ENCODE data around the gene KIF11.

The KIF11 gene

DNA sequence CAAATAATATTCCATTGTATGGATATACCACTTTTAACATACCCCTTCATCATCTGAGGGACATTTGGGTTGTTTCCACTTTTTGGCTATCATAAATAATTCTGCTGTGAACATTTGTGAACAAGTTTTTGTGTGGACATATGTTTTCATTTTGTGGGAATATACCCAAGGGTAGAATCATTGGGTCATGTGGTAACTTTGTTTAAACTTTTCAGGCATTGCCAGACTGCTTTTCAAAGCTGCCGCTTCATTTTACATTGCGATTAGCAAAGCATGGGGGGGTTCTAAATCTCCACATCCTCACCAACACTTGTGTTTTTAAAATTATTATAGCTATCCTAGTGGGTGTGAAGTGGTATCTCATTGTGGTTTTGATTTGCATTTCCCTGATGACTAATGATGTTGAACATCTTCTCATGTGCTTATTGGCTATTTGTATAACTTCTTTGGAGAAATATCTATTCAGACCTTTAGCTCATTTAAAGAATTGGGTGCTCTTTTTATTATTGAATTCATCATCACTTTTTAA lies 88.4 kb downstream of the KIF11 start:
- no peak for FAIRE-seq

DNA sequence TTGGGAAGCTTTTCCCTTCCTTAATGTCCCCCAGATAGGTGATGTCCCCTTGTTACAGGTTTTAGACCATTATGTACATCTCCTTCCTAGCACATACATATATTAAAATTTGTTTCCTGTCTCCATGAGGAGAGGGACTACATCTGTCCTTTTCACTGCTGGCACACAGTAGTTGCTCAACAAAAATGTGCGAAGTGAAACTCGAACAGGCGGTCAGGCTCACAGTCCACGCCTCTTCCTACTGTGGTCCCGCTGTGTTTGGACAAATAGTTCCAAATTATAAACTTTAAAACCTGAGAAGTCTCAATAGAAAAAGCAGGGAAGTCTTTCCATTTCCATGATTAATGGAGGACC lies 95.6 kb downstream of the KIF11 start:
- no peak for TF ChIP-seq CTCF (IDR thresholded peaks at IDR 0.05; ENCODE audit: insufficient read depth, missing control alignments)
- no peak for FAIRE-seq

More for the DNA sequence above, 88.4 kb downstream of the KIF11 start:
- no peak for DNase-seq (ENCODE audit: insufficient read length, low spot score)
- TF ChIP-seq CTCF (IDR thresholded peaks at IDR 0.05; ENCODE audit: insufficient read depth, missing control alignments): no peak

DNA sequence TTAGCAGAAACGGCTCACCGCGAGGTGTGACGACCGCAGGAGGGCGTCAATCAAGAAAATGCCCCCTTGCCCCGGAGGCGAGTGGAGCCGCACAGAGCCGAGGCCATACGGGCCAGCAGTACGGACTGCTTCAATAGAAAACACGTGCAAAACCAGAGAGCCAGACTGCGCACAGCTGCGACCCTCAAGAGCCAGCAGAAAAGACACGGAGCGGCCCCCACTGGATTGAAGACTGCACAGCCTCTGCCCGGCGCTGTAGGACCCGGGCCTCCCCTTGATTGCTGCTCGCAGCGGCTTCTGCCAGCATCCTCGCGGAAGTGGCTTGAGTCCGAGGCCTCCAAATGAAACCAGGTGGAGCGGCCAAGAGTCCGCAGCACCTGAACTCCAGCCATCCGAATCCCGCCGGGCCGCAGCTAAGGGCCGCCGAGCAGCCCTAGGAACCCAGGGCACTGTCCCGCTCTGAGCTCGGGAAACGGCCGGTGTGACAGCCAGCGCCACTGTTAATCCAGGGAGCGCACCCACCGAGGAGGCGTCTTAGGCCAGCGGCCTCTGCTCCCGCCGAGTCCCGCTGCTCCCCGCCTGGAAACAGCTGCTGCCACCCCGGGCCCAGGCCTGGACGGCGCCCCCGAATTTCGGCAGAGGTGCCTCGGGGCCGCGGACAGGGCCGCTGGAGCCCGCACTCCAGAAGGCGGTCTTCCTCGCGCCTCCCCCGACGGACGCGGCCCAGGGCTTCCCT lies 96.2 kb downstream of the KIF11 start:
- FAIRE-seq (no peak), DNase-seq (ENCODE audit: insufficient read length, low spot score) (no peak)
- peak; percentile 1 for TF ChIP-seq CTCF (IDR thresholded peaks at IDR 0.05; ENCODE audit: insufficient read depth, missing control alignments)

More for the DNA sequence above, 95.6 kb downstream of the KIF11 start:
- no peak for DNase-seq (ENCODE audit: insufficient read length, low spot score)

- DNase-seq (ENCODE audit: insufficient read length, low spot score) (no peak), FAIRE-seq (no peak)
- TF ChIP-seq CTCF (IDR thresholded peaks at IDR 0.05; ENCODE audit: insufficient read depth, missing control alignments): no peak
Measured at GRCh38 chr10:92689663-92690210, 96.8 kb downstream of the KIF11 start, which contains the start of gene HHEX. HHEX (plus strand) TSS chr10:92689955; CDS start chr10:92689987, 32 bp downstream.

GRCh38 chr10:92690211-92690914 lies 97.4 kb downstream of the KIF11 start:
- TF ChIP-seq CTCF (IDR thresholded peaks at IDR 0.05; ENCODE audit: insufficient read depth, missing control alignments): no peak
- FAIRE-seq (no peak), DNase-seq (ENCODE audit: insufficient read length, low spot score) (no peak)

DNA sequence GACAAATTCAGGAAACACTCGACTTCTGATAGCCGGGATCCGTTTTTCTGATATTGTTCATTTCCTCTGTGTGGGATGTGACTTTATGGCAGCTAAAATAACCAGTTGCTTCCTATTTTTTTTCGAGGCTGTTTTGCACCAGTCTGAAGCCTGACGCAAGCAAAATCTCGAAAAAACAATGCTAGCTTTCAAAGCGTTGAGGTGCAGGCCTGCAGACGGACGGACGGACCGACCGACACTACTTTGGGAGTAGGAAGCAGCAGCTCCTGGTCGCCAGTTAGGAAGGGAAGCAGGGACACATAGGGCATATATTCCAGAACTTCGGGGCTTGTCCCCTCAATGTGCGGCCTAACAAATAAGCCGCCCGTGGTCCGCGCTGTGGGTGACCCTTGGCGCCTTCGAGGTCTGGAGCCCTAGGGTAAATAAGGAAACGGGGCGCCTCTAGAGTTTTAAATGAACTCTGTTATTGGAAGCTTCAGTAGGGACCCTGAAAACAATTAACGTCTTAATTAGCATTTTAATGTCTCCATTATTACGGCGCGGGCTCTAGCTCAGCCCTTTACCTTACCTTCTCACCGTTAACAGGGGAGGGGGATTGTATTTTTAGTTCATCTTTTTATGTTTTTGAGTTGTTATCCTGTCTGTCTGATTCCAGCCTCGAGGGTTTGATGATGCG lies 98.1 kb downstream of the KIF11 start:
- FAIRE-seq: no peak
- no peak for DNase-seq (ENCODE audit: insufficient read length, low spot score)

More for the DNA sequence above, 98.1 kb downstream of the KIF11 start:
- no peak for TF ChIP-seq CTCF (IDR thresholded peaks at IDR 0.05; ENCODE audit: insufficient read depth, missing control alignments)
